SK-N-MC (cell line): ENCODE measurements around the gene FOXA1.

Experiments used
- DNase-seq: peaks from one replicate; pipeline ENCODE4 v3.0.0-alpha.2; 2011; ENCODE audit warnings: low read depth, low spot score
- H3K27ac ChIP-seq: fragments of 200-600 bp; sonication (generic); 2 replicates; pipeline ENCODE4 v1.5.1; 2016; ENCODE audit warnings: mixed run types
- H3K36me3 ChIP-seq: fragments of 200-600 bp; sonication (generic); 2 replicates; pipeline ENCODE4 v1.6.1; 2017; ENCODE audit warnings: antibody characterized with exemption, low read length, mixed read lengths; ENCODE audit not compliant: insufficient read depth
- H3K4me3 ChIP-seq: fragments of 200-600 bp; sonication (generic); 2 replicates; pipeline ENCODE4 v1.5.1; 2016
- H3K9ac ChIP-seq: fragments of 200-600 bp; sonication (generic); 2 replicates; pipeline ENCODE4 v1.8.0; 2017; ENCODE audit warnings: mixed run types, mixed read lengths; ENCODE audit not compliant: insufficient read length
- H3K9me3 ChIP-seq: fragments of 200-600 bp; sonication (generic); 2 replicates; pipeline ENCODE4 v1.6.1; 2017; ENCODE audit warnings: low read depth, mild to moderate bottlenecking, antibody characterized with exemption, low read length, moderate library complexity, mixed read lengths
- EZH2 ChIP-seq: fragments of 200-600 bp; sonication (generic); IDR thresholded peaks from one replicate; pipeline ENCODE4 v1.6.1; 2017; ENCODE audit warnings: antibody characterized with exemption
- FOXP2 ChIP-seq: optimal IDR thresholded peaks from 2 replicates; pipeline ENCODE3; 2011; ENCODE audit warnings: mild to moderate bottlenecking, moderate library complexity; ENCODE audit not compliant: insufficient read depth; ENCODE audit errors: extremely low read length, control extremely low read depth
- POLR2AphosphoS5 ChIP-seq: IDR thresholded peaks from 2 replicates; pipeline ENCODE4 v1.6.1; 2012; ENCODE audit warnings: mild to moderate bottlenecking, low read depth, low read length, borderline replicate concordance

FOXA1 gene

DNA sequence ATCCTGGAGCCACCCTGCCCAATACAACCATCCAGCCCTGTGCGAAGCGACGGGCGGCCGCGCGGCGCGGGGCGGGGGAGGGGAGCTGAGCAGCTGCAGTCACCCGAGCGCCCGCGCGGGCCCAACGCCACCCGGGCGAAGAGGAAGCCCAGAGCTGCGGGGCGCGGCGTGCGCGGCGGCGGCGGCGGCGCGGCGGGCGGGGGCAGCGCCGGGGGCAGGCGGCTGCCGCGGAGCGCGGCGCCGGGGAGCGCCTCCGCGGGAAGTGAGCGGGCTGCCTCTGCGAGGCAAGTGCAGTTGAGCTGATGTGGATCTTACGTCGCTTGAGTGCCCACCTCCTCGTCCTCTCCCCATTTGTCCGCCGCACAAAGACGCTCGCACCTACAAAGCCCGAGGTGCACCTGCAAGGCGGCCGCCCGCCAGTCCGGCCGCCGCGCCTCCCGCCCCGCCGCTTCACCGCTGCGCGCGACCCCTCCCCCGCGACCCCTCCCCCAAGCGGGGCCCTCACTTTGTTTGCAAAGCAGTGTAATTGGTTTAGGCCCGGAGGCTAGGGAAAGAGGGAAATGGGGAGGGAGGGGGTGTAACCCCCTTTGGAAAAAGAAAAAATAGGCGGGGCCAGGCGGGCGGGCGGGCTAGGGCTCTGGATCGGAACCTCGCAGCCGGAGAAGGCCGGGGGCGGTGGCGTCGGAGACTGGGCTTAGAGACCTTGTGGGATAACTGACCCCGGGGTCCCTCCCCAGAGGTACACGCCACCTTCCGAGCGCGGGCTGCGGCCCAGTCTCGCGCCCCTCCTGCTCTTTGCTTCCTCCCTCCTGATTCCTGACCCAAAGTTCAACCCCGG is at the start of gene FOXA1, which contains the start of gene TTC6:
TSS of gene FOXA1 (minus strand) at position 279 of the 838 bp plus-strand sequence. CDS start at position 2, 277 bp downstream.
TSS of gene TTC6 (plus strand) at position 659 of the 838 bp plus-strand sequence. CDS start 26,436 bp downstream, outside the sequence.
- H3K27ac ChIP-seq: peak within 1 kb of the TSS; percentile 74
- peak within 1 kb of the TSS; percentile 90 for H3K4me3 ChIP-seq
- peak within 1 kb of the TSS; percentile 74 for H3K9ac ChIP-seq
- H3K36me3 ChIP-seq: peaks cover 11% of the 10 kb centered on the region; the same call in 1 of the 2 replicates
- DNase-seq: no peak
- H3K9me3 ChIP-seq: no peaks in the 10 kb centered on the region
- TF ChIP-seq POLR2AphosphoS5: no peak
- TF ChIP-seq FOXP2: no peak
- TF ChIP-seq EZH2: no peak

DNA sequence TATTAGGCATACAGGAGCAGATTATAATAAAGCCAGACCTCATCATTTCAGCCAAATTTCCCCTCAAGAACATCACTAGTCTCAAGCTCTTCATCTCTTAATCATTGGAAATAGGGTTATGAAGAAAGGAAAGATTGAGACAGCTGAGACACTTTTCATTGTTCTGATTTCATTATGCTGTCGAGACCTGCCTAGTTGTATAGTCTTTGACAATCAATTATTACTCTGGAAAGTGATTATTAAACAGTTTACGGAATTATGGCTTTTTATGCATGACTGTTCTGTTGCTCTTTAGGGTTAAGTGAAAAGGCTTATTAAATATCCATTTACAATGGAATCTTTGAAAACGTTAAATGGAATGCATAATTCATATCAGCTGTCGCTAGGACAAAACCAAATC is 48.7 kb upstream of the FOXA1 start:
- Histone ChIP-seq H3K9ac (no peak overlapping the region), H3K36me3 (no peaks in the 10 kb centered on the region), H3K4me3 (no peak overlapping the region), H3K27ac (no peak overlapping the region), H3K9me3 (no peaks in the 10 kb centered on the region)
- TF ChIP-seq POLR2AphosphoS5: no peak
- no peak for TF ChIP-seq EZH2
- no peak for TF ChIP-seq FOXP2
- DNase-seq: no peak

DNA sequence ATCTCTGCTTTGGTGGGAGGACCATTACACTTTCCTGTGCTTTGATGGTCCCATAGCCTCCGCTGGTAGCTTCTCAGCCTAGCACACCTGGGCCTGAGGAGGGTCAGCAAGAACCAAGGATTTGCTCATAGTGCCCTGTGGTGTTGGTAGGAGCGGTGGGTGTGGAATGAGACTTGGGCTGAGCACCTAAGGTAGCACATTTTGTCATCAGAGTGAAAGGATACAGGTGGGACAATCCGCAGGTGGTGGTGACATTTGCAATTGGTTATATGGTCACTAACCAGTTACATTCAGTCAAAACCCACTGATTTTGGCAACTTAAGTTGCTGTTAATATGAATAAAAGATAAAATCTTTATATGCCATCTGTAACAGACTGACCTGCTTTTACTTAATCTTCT is 47.1 kb upstream of the FOXA1 start:
- DNase-seq: no peak
- H3K9me3 ChIP-seq: no peaks in the 10 kb centered on the region
- no peaks in the 10 kb centered on the region for H3K36me3 ChIP-seq
- no peak overlapping the region for H3K4me3 ChIP-seq
- no peak overlapping the region for H3K9ac ChIP-seq
- H3K27ac ChIP-seq: no peak overlapping the region
- no peak for TF ChIP-seq EZH2
- TF ChIP-seq POLR2AphosphoS5: no peak
- no peak for TF ChIP-seq FOXP2

DNA sequence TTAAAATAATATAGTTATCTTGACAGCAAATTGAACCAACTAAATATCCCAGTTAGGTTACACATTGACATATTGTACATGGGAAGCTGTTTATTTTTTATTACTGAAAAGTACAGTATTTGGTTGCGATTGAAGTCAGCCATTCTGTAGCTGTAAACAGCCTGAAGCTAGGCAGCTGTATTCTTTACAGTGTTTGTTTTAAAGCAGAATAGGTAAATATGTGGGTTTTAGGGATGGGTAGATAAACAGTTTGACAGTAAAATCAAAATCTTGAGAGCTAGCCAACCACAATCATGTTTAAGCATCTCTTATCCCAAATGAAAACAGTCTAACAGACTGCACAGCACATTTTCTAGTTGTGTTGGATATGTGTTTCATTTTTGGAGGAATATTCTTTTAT is 46.1 kb upstream of the FOXA1 start:
- Histone ChIP-seq H3K9ac (no peak overlapping the region), H3K9me3 (no peaks in the 10 kb centered on the region), H3K36me3 (no peaks in the 10 kb centered on the region), H3K4me3 (no peak overlapping the region), H3K27ac (no peak overlapping the region)
- no peak for DNase-seq
- TF ChIP-seq POLR2AphosphoS5: no peak
- TF ChIP-seq FOXP2: no peak
- no peak for TF ChIP-seq EZH2

DNA sequence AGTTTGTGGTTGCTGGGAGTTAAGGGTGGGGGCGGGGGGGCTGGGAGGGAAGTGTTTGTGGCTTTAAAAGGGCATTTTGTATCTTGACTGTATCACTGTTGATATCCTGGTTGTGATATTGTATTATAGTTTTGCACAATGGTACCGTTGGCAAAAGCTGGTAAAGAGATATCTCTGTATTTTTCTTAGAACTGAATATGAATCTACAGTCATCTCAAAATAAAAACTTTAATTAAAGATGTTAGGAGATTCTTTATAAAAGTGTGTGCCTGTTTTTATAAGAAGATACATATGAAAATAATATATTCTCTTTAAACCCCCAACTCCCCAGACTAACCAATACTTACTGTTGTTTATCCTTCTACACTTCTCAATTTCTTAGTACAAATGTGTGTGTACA is 43.5 kb upstream of the FOXA1 start:
- DNase-seq: no peak
- H3K4me3 ChIP-seq: no peak overlapping the region
- TF ChIP-seq POLR2AphosphoS5 (no peak), FOXP2 (no peak), EZH2 (no peak)
- H3K9me3 ChIP-seq: no peaks in the 10 kb centered on the region
- H3K36me3 ChIP-seq: no peaks in the 10 kb centered on the region
- no peak overlapping the region for H3K9ac ChIP-seq
- H3K27ac ChIP-seq: no peak overlapping the region

DNA sequence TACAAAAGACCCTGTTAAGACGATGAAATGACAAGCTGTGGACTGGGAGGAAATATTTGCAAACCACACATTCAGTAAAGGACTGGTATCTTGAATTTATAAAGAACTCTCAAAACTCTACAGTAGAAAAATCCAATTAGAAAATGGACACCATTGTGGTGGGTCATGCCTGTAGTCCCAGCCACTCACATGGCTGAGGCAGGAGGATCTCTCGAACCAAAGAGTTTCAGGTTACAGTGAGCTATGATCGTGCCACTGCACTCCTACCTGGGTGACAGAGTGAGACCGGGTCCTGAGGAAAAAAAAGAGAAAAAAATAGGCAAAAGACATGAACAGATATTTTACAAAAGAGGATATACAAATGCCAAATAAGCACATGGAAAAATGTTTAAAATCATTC is 42.3 kb upstream of the FOXA1 start:
- TF ChIP-seq POLR2AphosphoS5 (no peak), FOXP2 (no peak), EZH2 (no peak)
- no peak for DNase-seq
- no peak overlapping the region for H3K4me3 ChIP-seq
- H3K9me3 ChIP-seq: no peaks in the 10 kb centered on the region
- no peak overlapping the region for H3K9ac ChIP-seq
- H3K27ac ChIP-seq: no peak overlapping the region
- H3K36me3 ChIP-seq: no peaks in the 10 kb centered on the region

DNA sequence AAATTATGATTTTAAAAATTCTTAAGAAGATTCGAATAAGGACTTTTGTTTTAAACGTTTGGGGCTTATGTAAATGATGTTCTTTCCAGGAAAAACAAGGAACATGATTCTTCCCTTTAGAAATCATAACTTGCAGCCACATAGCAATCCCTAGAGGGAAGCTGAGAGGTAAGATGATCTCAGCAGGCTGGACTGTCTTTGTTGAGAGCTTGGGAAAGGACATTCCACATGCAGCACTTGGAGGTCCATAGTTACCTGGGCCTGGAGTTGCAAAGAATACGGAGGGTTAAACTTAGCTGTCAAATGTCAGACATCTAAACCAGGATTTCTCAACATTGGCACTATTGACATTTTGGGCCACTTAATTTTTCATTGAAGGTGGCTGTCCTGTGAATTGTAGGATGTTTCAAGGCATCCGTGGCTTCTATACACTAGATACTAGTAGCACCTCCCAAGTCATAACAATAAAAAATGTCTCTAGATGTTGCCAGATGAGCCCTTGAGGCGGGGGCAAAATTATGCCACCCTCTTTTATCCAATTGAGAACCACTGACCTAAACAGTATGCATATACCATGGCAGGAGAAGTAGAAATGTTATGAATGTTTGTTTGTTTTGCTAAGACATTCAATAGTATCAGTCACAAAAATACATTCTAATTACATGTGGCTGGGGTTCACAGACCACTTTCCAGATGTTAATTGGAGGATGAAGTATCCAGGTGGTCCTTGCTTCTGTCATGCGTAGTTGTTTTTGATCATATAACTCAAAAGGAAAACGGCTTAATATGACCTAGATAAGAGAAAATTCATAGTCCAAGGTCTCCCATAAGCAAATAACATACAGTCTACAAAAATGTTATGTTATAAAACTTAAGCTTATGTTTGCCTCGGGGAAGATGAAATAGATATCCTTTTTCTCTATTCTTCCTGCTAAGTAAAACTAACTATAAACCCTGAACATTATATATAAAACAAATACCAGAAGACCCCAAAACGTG is 30.8 kb upstream of the FOXA1 start:
- Histone ChIP-seq H3K27ac (peak overlapping the region; percentile 70), H3K36me3 (no peaks in the 10 kb centered on the region), H3K4me3 (no peak overlapping the region), H3K9ac (peak overlapping the region; percentile 26), H3K9me3 (no peaks in the 10 kb centered on the region)
- TF ChIP-seq EZH2: no peak
- no peak for TF ChIP-seq FOXP2
- TF ChIP-seq POLR2AphosphoS5: no peak
- no peak for DNase-seq

DNA sequence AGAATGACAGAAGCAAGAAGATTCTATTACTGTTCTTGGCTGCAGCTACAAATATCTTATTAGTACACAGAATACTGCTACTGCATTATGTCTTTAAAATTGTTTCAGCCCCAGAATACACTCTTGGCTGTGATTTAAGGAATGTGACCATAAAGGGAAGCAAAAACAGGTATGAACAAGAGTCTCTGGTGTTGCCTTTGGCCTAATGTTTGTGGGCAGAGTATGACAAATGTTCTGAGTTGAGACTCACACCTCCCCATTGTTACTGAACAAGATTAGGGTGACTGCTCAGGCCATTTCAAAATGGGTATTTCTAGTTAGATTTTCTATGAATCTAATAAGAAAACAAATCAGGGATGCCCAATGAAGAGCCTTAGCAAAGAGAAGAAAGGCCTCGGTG is 28.9 kb upstream of the FOXA1 start:
- TF ChIP-seq FOXP2 (no peak), EZH2 (no peak), POLR2AphosphoS5 (no peak)

More for the DNA sequence above, 28.9 kb upstream of the FOXA1 start:
- no peak for DNase-seq
- no peak overlapping the region for H3K4me3 ChIP-seq
- H3K27ac ChIP-seq: peak overlapping the region; percentile 83
- H3K9me3 ChIP-seq: no peaks in the 10 kb centered on the region
- H3K36me3 ChIP-seq: no peaks in the 10 kb centered on the region
- no peak overlapping the region for H3K9ac ChIP-seq
